HG02763 (cell line): ENCODE data around the gene KRTAP4-7.
"Not testable (repeated sequence)": the region's sequence is repeated elsewhere in the genome, so short reads cannot be mapped to it uniquely, and the experiment has no call there.

Experiments used
- ATAC-seq: cut with Tn5 transposase; IDR thresholded peaks from one replicate; pipeline ENCODE4 v1.9.1; 2021; ENCODE audit warnings: mild to moderate bottlenecking, moderate library complexity; ENCODE audit not compliant: unreplicated experiment

The KRTAP4-7 gene

GRCh38 chr17:41107941-41108450 lies 24.0 kb downstream of the KRTAP4-7 start:
- ATAC-seq, result no peak

DNA sequence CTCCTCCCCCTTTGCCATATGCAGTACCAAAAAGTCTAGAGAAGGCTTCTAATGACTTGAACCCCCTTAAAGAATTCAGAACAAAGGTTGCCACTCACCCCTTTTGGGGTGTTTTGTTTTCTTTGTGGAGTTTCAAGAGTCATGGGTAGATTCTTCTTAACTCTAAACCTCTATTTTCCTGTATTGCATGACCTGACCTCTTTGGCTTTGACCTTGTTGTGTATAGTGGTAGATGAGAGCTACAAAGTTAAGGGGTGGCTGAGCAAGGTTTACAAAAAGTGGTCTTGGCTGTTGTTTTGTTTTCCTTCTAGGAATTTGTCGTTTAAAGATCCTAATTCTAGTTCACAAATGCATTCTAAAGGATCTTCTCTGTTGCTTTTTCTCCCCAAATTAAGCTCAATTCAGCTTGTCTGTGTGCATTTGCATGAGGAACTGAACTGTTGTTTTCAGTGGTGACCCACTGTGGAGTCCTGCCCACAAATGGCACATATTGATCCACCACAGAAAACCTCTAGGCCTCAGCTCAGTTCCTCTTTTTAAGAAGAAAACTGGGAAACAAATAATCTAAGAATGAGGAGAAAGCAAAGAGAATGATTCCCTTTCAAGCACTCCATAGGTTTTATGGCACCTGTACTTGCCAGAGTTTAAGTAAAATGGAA lies 24.9 kb downstream of the KRTAP4-7 start:
- ATAC-seq, result not testable (repeated sequence)

GRCh38 chr17:41111151-41111885 lies 27.4 kb downstream of the KRTAP4-7 start:
- ATAC-seq, result no peak

- ATAC-seq, result no peak
Measured at GRCh38 chr17:41116297-41116696, 32.3 kb downstream of the KRTAP4-7 start.

GRCh38 chr17:41117846-41118386 lies 34.0 kb downstream of the KRTAP4-7 start, which contains the start of gene KRTAP4-11:
KRTAP4-11 (minus strand) TSS chr17:41118373; CDS start chr17:41118315, 58 bp downstream.
- not testable (repeated sequence) for ATAC-seq

- no peak for ATAC-seq
Measured at GRCh38 chr17:41118721-41119120, 34.8 kb downstream of the KRTAP4-7 start.

GRCh38 chr17:41119696-41120690 lies 36.0 kb downstream of the KRTAP4-7 start:
- ATAC-seq, result not testable (repeated sequence)

GRCh38 chr17:41121742-41122141 lies 37.8 kb downstream of the KRTAP4-7 start:
- ATAC-seq, result no peak

DNA sequence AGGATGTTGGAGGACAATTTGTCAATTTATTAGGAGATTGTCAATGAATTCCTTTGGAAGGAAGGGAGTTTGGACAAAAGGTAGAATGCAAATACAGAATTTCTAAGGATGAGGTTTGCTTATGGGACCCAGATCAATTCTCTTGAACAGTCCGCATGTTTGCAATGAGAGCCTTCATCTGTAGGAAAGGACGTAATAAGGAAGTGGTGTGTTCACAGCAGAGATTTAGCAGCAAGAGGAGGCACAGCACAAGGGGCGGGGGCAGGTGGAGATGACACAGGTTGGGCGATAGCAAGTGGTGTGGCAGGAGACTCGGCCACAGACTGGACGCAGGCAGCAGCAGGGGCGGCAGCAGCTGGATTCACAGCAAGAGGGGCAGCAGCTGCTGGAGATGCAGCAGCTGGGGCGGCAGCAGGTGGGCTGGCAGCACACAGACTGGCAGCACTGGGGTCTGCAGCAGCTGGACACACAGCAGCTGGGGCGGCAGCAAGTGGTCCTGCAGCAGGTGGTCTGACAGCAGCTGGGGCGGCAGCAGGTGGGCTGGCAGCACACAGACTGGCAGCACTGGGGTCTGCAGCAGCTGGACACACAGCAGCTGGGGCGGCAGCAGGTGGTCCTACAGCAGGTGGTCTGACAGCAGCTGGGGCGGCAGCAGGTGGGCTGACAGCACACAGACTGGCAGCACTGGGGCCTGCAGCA lies 39.5 kb downstream of the KRTAP4-7 start:
- not testable (repeated sequence) for ATAC-seq

GRCh38 chr17:41123991-41124371 lies 40.0 kb downstream of the KRTAP4-7 start, which contains the start of gene KRTAP4-12:
KRTAP4-12 (minus strand) TSS chr17:41124182; CDS start chr17:41124122, 60 bp downstream.
- not testable (repeated sequence) for ATAC-seq

DNA sequence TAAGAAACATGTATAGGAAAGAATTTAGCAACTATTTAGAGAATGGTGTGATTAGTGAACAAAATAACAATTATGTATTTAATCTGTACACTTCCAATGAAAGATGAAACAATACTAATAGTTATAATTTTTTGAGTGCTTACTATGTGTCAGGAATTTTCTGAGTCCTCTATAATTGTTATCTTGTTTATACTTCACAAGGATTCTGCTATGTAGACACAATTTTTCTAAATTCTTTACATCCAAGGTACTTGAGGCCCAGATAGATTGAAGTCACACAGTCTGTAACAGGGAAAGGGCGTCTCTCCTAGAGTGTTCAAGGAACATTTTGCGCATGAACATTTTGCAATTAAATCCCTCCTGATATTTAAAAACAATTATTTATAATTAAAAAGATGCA lies 41.1 kb downstream of the KRTAP4-7 start:
- no peak for ATAC-seq

DNA sequence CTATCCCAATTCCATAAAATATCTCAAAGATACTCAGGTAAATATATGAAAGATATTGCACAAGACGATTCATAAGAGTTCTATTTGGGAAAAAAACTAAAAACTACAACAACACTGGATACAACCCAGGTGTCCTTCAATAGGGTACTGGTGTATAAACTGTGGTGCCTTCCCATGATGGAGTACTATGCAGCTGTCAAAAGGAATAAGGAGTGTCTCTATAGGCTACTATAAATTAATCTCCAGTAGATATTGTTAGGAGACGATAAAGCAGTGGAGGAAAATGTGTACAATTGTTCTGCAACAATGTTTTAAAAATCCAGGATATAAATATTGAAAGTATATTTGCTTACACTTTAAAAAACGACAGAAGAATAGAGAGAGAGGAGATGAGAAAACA lies 42.5 kb downstream of the KRTAP4-7 start:
- ATAC-seq, result no peak

- no peak for ATAC-seq
Measured at GRCh38 chr17:41127371-41127770, 43.4 kb downstream of the KRTAP4-7 start.

DNA sequence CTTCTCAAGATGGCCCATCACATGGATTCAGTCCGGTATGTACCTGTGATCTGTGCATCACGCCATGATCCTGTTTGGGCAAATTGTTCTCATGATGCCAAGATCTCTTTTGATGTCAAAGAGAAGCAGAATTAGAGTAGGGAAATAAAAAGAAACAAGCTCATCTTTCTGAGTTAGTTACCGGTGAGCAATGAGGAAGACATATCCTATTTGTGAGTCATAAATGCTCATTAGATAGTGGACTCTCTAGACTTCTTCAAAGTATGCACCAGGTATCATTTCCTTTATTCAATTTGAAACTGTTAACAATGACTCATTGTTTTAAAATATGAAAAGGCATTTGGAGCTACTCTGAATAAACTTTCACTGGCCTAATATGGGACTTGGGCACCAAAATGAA lies 48.0 kb downstream of the KRTAP4-7 start:
- no peak for ATAC-seq

DNA sequence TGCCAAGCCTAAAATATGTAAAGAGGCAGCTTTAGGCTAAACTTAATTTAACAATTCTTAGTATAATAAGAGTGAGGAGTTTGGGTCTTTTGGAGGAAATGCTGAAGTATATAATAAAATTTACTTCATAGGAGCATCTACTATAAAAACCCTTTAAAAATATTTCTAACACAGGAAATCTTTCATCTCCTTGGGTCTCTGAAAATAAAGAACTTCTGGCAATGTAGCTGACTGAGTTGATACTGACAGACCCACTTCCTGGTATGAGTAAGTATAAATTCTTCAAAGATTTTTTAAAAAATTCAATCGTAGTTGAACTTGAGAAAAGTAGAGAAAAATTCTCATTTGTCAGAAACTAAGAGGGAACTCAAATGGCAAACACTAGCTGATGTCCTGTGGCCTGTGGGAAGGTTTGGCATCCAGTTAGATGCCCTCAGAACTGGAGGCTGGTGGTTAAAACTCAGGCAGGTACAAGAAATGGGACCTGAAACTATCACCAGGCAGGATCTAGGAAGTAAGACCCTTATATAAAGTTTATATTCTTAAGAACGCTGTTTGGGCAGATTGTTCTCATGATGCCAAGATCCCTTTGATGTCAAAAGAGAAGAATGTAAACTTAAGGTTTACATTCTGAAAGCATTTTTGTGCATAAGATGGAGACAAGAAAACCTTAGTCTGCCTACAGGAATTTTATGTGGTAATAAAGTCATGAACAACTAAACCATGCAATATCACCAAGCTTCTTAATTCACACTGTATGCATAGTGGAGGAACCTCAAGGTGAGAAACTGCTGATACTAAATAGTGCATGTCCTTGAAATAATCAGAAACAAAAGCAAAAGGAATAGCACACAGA lies 50.2 kb downstream of the KRTAP4-7 start:
- ATAC-seq, result no peak
